Measurements from ENCODE around the gene KLK15. TPM values are rescaled to one million over a fixed set of nuclear protein-coding genes. Genes with fewer than 3 reads are reported as not detected.
"Not testable (repeated sequence)": the region's sequence is repeated elsewhere in the genome, so short reads cannot be mapped to it uniquely, and the experiment has no call there.

The KLK15 gene
- total and polyA plus RNA-seq, 2 experiments from 2014 or later, result not detected

DNA sequence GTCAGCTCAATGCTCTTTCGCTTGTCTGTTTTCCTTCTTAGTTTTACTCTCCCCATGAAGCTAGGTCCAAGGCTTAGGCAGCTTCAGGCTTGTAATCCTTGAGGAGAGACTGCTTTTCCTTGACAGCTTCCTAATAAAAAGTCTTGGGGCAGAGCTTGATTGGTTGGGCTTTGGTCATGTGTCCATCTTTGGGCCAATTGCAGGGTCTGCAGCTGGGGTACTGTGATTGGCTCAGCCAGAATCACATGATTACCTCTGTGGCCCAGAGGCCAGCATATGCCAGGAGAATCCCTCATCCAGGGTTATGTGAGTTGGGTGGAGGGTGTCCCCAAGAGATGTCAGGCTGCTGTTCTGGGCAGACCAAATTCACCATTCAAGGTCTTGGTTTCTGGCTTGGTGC is 17.9 kb downstream of the KLK15 start:
- Histone ChIP-seq H3K4me1 (ENCODE audit: low read depth) (no peaks in the 10 kb centered on the region), H3K36me3 (no peaks in the 10 kb centered on the region), H3K27me3 (peaks cover 45% of the 10 kb centered on the region), H3K9me3 (ENCODE audit: low read depth) (no peaks in the 10 kb centered on the region), H3K4me3 (no peak overlapping the region), H3K27ac (no peak overlapping the region)
- TF ChIP-seq, protein P1, sequence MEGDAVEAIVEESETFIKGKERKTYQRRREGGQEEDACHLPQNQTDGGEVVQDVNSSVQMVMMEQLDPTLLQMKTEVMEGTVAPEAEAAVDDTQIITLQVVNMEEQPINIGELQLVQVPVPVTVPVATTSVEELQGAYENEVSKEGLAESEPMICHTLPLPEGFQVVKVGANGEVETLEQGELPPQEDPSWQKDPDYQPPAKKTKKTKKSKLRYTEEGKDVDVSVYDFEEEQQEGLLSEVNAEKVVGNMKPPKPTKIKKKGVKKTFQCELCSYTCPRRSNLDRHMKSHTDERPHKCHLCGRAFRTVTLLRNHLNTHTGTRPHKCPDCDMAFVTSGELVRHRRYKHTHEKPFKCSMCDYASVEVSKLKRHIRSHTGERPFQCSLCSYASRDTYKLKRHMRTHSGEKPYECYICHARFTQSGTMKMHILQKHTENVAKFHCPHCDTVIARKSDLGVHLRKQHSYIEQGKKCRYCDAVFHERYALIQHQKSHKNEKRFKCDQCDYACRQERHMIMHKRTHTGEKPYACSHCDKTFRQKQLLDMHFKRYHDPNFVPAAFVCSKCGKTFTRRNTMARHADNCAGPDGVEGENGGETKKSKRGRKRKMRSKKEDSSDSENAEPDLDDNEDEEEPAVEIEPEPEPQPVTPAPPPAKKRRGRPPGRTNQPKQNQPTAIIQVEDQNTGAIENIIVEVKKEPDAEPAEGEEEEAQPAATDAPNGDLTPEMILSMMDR (IDR thresholded peaks at IDR 0.05; ENCODE audit: low read depth, low read length), result no peak
- no peak for DNase-seq (ENCODE audit: low read depth in 1 of 2, low spot score in 1 of 2)

DNA sequence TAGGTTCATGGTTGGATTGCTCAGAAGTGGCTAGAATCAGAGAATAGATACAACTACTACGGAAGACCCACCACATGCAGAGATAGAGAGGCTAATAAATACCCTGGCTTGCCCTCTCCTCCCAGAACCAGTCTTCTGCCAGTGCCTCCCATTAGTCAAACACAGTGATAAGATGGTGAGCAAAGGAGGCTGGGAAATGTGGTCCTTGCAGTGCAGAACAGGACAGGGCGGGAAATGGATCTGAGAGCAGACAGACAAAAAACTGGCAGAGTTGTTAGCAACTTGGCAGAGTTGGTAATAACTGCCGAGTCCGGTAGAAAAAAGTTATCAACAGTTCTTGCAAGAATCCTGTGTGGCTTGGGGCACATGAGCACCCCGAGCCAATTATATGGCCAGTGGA is 18.5 kb downstream of the KLK15 start:
- DNase-seq (ENCODE audit: low read depth in 1 of 2, low spot score in 1 of 2), result no peak
- no peaks in the 10 kb centered on the region for H3K9me3 ChIP-seq (ENCODE audit: low read depth)
- H3K4me1 ChIP-seq (ENCODE audit: low read depth), result no peaks in the 10 kb centered on the region
- H3K36me3 ChIP-seq, result no peaks in the 10 kb centered on the region
- H3K4me3 ChIP-seq, result no peak overlapping the region
- TF ChIP-seq, protein P1 (IDR thresholded peaks at IDR 0.05; ENCODE audit: low read depth, low read length), result no peak
- peaks cover 40% of the 10 kb centered on the region for H3K27me3 ChIP-seq
- H3K27ac ChIP-seq, result no peak overlapping the region

DNA sequence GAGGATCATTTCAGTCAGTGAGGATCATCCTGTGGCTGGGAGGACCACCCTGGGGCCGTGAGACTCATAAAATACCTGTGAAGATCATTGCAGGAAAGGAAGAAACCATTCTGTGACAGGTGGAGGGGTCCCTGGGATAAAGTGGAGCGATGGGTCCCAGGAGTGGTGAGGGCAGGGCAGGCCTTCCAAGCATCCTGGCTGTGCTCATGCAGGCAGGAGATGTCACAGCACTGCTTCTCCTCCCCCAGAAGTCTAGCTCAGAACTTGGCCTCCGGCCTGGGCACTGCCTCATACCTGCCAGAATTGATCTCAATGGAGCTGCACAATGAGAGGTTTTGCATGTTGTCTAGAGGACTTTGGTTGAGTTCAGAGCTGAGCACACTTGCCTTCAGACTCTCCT is 20.9 kb downstream of the KLK15 start:
- H3K36me3 ChIP-seq, result no peaks in the 10 kb centered on the region
- DNase-seq (ENCODE audit: low read depth in 1 of 2, low spot score in 1 of 2), result no peak
- no peaks in the 10 kb centered on the region for H3K9me3 ChIP-seq (ENCODE audit: low read depth)
- H3K4me3 ChIP-seq, result no peak overlapping the region
- H3K27ac ChIP-seq, result no peak overlapping the region
- H3K27me3 ChIP-seq, result peaks cover 34% of the 10 kb centered on the region
- no peaks in the 10 kb centered on the region for H3K4me1 ChIP-seq (ENCODE audit: low read depth)
- TF ChIP-seq, protein P1 (IDR thresholded peaks at IDR 0.05; ENCODE audit: low read depth, low read length), result no peak

DNA sequence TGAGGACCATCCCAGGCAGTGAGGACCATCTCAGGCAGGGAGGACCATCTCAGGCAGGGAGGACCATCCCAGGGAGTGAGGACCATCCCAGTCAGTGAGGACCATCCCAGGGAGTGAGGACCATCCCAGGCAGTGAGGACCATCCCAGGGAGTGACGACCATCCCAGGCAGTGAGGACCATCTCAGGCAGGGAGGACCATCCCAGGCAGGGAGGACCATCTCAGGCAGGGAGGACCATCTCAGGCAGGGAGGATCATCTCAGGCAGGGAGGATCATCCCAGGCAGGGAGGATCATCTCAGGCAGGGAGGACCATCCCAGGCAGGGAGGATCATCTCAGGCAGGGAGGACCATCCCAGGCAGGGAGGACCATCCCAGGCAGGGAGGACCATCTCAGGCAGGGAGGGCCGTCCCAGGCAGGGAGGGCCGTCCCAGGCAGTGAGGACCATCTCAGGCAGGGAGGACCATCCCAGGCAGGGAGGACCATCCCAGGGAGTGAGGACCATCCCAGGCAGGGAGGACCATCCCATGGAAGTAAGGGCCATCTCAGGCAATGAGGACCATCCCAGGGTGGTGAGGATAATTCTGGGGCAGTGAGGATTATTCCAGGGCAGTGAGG is 21.6 kb downstream of the KLK15 start:
- peaks cover 29% of the 10 kb centered on the region for H3K27me3 ChIP-seq
- not testable (repeated sequence) for DNase-seq (ENCODE audit: low read depth in 1 of 2, low spot score in 1 of 2)

DNA sequence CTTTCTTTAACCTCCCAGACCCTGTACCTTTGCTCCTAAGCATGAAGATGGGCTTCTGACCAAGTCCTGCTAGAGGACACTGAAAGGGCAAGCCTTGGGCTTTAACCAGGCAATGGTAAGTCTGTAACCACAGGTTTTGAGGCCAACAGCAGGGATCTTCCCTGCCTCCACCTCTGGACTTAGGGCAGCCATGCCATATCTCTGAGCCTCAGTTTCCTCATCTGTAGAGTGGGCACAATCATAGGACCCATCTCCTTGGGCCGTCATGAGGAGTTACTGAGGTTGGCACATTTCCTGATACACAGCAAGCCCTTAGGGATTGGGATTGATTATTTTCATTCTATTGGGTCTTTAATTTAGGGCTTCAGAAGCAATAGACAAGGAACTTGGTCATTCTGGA is 24.5 kb downstream of the KLK15 start:
- TF ChIP-seq, protein P1 (IDR thresholded peaks at IDR 0.05; ENCODE audit: low read depth, low read length), result no peak
- Histone ChIP-seq H3K27ac (no peak overlapping the region), H3K4me1 (ENCODE audit: low read depth) (no peaks in the 10 kb centered on the region), H3K36me3 (no peaks in the 10 kb centered on the region), H3K4me3 (no peak overlapping the region), H3K27me3 (peaks cover 29% of the 10 kb centered on the region), H3K9me3 (ENCODE audit: low read depth) (no peaks in the 10 kb centered on the region)
- DNase-seq (ENCODE audit: low read depth in 1 of 2, low spot score in 1 of 2), result no peak

More for the DNA sequence above, 21.6 kb downstream of the KLK15 start:
- not testable (repeated sequence) for H3K9me3 ChIP-seq (ENCODE audit: low read depth); H3K27ac ChIP-seq; H3K4me1 ChIP-seq (ENCODE audit: low read depth); H3K4me3 ChIP-seq; H3K36me3 ChIP-seq

DNA sequence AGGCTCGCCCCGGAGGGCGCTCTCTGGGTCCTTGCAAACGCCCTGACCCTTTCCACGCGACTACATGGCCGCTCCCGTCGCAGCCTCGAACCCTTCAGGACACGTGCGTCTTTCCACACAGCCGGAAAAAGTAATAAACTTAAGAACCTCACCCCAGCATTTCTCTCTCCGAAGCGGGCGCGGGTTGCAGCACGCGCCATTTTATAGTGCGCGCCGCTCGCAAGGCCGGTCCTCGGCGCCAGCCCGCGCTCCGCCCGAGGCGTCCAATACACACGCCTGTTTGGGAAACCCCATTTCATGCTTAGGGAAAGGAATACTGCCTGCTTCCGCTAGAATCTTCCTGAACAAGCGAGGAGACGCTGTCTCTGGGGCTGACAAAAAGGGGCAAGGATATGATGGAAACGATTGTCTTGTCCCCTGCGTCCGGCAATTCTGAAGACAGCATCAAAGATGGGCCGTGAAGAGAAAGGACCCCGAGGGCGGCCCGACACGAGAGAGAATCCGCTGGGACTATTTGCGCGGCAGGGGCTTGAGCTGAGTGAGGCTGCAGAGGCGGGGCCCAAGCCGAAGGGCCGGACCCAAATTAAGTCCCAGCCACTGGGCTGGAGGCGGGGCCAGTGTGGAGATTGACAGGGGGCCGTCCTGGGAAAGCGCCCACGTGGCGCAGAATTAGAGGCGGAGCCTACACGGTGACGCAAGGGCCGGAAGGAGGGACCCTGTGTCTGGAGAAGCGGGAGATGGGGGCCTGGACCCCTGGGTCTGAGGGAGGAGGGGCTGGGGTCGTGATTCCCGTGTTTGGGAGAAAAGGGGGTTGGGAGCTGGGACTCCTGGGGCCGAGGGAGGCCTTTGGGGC is 28.7 kb downstream of the KLK15 start:
- Histone ChIP-seq H3K36me3 (peaks cover 17% of the 10 kb centered on the region), H3K4me1 (ENCODE audit: low read depth) (peaks cover 6% of the 10 kb centered on the region), H3K27me3 (peaks cover 16% of the 10 kb centered on the region), H3K9me3 (ENCODE audit: low read depth) (no peaks in the 10 kb centered on the region), H3K27ac (peak overlapping the region; percentile 98), H3K4me3 (peak overlapping the region; percentile 93)
- peak; percentile 100 for DNase-seq (ENCODE audit: low read depth in 1 of 2, low spot score in 1 of 2)
- TF ChIP-seq, protein P1 (IDR thresholded peaks at IDR 0.05; ENCODE audit: low read depth, low read length), result peak; percentile 1
